ENCODE data around the gene SDHB.

The SDHB gene

GRCh38 chr1:17053685-17054410 is at the start of gene SDHB:
SDHB (minus strand) TSS chr1:17054032; CDS start chr1:17054019, 13 bp downstream.
- ATAC-seq = peak; percentile 100

GRCh38 chr1:17102232-17102631 is 48.4 kb upstream of the SDHB start:
- ATAC-seq = no peak

GRCh38 chr1:17101261-17101660 is 47.4 kb upstream of the SDHB start:
- ATAC-seq = no peak

- no peak for ATAC-seq
These were observed 45.9 kb upstream of the SDHB start for GRCh38 chr1:17099616-17100340.

GRCh38 chr1:17098446-17099317 is 44.9 kb upstream of the SDHB start:
- no peak for ATAC-seq

- no peak for ATAC-seq
These were observed 44.0 kb upstream of the SDHB start for GRCh38 chr1:17097787-17098186.

GRCh38 chr1:17097147-17097546 is 43.3 kb upstream of the SDHB start:
- no peak for ATAC-seq

GRCh38 chr1:17096584-17096983 is 42.8 kb upstream of the SDHB start:
- ATAC-seq = no peak

GRCh38 chr1:17095141-17095540 is 41.3 kb upstream of the SDHB start:
- no peak for ATAC-seq

- no peak for ATAC-seq
These were observed 40.8 kb upstream of the SDHB start for GRCh38 chr1:17094664-17095063.

- no peak for ATAC-seq
These were observed 40.1 kb upstream of the SDHB start for GRCh38 chr1:17093822-17094393.

- no peak for ATAC-seq
These were observed 37.4 kb upstream of the SDHB start for GRCh38 chr1:17091252-17091651.

GRCh38 chr1:17089506-17089905 is 35.7 kb upstream of the SDHB start:
- ATAC-seq = no peak

GRCh38 chr1:17086751-17087150 is 32.9 kb upstream of the SDHB start:
- ATAC-seq = no peak

GRCh38 chr1:17084787-17085186 is 31.0 kb upstream of the SDHB start:
- ATAC-seq = no peak

- ATAC-seq = no peak
These were observed 28.9 kb upstream of the SDHB start for GRCh38 chr1:17082761-17083160.

GRCh38 chr1:17081439-17081838 is 27.6 kb upstream of the SDHB start:
- no peak for ATAC-seq

- no peak for ATAC-seq
These were observed 27.0 kb upstream of the SDHB start for GRCh38 chr1:17080880-17081279.

GRCh38 chr1:17080085-17080759 is 26.4 kb upstream of the SDHB start:
- no peak for ATAC-seq

GRCh38 chr1:17078991-17079868 is 25.4 kb upstream of the SDHB start:
- no peak for ATAC-seq
